LNCaP clone FGC (cell line): ENCODE data around the gene GRAMD1A.

ENCODE experiments used
- DNase-seq: peaks from one replicate; pipeline ENCODE4 v3.0.0-alpha.2; 2011; ENCODE audit warnings: low read depth
- H3K4me3 ChIP-seq: 2 replicates; pipeline ENCODE4 v1.5.1; 2011; ENCODE audit warnings: mild to moderate bottlenecking, low read depth, low read length, control low read depth
- TF ChIP-seq, protein P1 (sequence below): IDR thresholded peaks from 2 replicates; pipeline ENCODE4 v1.5.1; 2012; ENCODE audit warnings: mild to moderate bottlenecking; ENCODE audit not compliant: control insufficient read depth, insufficient read depth; ENCODE audit errors: extremely low read depth

GRAMD1A gene

DNA sequence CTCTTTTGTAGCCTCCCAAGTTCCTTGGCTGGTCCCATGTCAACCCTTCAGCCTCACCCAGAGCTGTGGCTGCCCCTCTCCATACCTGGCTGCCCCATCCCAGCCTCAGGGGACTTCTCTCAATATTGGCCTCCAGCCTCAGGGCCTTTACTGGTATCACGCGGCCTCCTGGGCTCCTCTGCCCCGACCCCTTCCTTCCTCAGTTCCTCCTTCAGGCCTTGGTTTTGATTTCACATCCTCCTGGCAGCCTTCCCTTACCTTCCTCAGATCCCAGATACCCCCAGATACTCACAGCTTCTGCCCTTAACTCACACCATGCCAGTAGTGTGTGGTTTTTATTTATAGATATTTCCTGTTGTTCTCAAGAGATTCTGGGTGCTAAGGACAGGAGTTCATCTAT is 17.4 kb downstream of the GRAMD1A start:
- no peak overlapping the region for H3K4me3 ChIP-seq
- TF ChIP-seq, protein P1, sequence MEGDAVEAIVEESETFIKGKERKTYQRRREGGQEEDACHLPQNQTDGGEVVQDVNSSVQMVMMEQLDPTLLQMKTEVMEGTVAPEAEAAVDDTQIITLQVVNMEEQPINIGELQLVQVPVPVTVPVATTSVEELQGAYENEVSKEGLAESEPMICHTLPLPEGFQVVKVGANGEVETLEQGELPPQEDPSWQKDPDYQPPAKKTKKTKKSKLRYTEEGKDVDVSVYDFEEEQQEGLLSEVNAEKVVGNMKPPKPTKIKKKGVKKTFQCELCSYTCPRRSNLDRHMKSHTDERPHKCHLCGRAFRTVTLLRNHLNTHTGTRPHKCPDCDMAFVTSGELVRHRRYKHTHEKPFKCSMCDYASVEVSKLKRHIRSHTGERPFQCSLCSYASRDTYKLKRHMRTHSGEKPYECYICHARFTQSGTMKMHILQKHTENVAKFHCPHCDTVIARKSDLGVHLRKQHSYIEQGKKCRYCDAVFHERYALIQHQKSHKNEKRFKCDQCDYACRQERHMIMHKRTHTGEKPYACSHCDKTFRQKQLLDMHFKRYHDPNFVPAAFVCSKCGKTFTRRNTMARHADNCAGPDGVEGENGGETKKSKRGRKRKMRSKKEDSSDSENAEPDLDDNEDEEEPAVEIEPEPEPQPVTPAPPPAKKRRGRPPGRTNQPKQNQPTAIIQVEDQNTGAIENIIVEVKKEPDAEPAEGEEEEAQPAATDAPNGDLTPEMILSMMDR, result no peak
- DNase-seq, result no peak

DNA sequence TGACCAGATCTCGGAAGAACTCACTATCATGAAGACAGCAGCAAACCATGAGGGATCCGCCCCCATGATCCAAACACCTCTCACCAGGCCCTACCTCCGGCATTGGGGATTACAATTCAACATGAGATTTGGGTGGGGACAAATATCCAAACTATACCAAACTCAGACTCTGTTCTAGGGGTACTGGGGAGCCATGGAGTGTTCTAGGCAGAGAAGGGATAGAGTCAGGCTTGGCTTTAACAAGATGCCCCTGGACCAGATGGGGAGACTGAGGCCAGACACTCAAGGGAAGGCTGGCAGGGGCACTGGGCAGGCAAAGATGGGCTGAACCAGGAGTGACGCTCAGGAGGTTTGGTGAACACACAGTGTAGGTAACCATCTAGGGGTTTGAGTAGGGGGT is 18.3 kb downstream of the GRAMD1A start:
- no peak overlapping the region for H3K4me3 ChIP-seq
- DNase-seq, result no peak
- TF ChIP-seq, protein P1, result no peak

DNA sequence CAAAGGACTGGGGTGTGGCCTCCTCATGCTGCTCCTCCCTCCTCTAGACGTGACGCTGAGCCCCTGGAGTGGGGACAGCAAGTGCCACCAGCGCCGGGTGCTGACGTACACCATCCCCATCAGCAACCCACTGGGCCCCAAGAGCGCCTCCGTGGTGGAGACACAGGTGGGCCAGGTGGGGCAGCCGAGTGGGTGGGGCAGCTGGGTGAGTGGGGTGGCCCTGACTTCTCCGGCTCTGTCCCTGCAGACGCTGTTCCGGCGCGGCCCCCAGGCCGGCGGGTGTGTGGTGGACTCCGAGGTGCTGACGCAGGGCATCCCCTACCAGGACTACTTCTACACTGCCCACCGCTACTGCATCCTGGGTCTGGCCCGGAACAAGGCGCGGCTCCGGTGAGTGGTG is 19.0 kb downstream of the GRAMD1A start:
- TF ChIP-seq, protein P1, result no peak
- no peak for DNase-seq
- no peak overlapping the region for H3K4me3 ChIP-seq

DNA sequence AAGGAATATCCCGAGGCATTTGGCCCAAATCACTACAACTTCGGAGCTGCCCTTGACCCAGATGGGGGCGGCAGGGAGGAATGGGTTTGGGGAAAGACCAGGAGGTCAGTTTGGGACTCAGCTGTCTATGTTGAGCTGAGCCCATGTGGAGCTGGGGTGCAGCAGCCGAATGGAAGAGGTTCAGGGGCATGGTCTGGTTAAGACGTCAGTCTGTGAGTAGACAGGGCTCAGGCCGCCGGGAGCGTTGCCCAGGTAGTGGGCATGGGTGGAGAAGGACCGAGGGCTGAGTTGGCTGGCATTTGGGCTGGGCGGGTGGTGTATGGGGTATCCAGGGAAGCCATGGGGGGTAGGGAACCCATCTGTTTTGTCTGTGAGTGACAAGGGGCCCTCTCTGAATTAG is 20.9 kb downstream of the GRAMD1A start:
- DNase-seq, result no peak
- no peak overlapping the region for H3K4me3 ChIP-seq
- TF ChIP-seq, protein P1, result no peak

DNA sequence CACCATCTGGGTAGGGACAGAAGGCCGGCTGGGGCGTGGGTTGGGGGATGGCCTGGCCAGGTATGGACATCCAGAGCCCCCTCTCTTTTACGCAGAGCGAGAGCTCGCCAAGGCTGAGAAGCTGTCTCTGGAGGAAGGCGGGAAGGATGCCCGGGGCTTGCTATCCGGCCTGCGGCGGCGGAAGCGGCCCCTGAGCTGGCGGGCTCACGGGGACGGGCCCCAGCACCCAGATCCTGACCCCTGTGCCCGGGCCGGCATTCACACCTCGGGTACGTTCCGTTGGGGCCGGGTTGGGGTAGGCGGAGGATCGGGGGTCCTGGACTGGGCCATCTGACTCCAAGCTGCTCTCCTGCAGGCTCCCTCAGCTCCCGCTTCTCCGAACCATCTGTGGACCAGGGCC is 21.5 kb downstream of the GRAMD1A start:
- TF ChIP-seq, protein P1, result no peak
- no peak overlapping the region for H3K4me3 ChIP-seq

DNA sequence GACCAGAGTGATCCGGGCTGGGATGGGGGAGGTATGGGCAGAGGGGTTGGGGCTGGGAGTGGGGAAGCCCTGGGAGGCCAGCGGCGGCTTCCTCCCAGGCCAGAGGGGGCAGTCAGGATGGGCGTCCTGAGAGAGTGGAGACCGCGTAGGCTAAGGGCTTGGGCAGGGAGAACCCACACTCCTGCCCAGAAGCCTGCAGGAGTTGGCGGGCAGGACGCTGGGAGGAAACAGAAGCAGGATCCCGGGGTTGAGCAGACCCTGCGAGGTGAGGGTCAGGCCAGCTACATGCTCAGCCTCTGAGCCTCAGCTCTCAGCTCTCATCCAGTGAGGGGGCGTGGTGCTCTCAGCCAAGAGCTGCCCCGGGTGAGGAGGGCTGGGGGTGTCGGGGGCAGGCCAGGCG is 22.3 kb downstream of the GRAMD1A start:
- H3K4me3 ChIP-seq, result no peak overlapping the region
- no peak for DNase-seq
- TF ChIP-seq, protein P1, result no peak

More for the DNA sequence above, 21.5 kb downstream of the GRAMD1A start:
- no peak for DNase-seq

GRCh38 chr19:35023428-35023827 is 23.3 kb downstream of the GRAMD1A start:
- no peak for DNase-seq
- TF ChIP-seq, protein P1, result no peak
- no peak overlapping the region for H3K4me3 ChIP-seq
